ENCODE data around the gene UBE3D.

- TF ChIP-seq CTCF (IDR thresholded peaks at IDR 0.05; ENCODE audit: low read depth, low read length), result no peak
- no peak for TF ChIP-seq POLR2A (IDR thresholded peaks at IDR 0.05; ENCODE audit: extremely low read depth, insufficient read length)
Measured at GRCh38 chr6:82878812-82879211, 186.8 kb downstream of the UBE3D start.
